ENCODE measurements around the gene TRAPPC13. TPM values are rescaled to one million over a fixed set of nuclear protein-coding genes. Genes with fewer than 3 reads are reported as not detected.
"Not testable (repeated sequence)": the region's sequence is repeated elsewhere in the genome, so short reads cannot be mapped to it uniquely, and the experiment has no call there.

Gene TRAPPC13
- polyA plus RNA-seq = 10 to 100 TPM; 14.4 to 20.1 (median 18.3) TPM
- long read RNA-seq, donor 1, partial matches to known transcripts = 0 of 2 reads
- long read RNA-seq, donor 1, other reads (novel, unspliced or antisense) = 0 of 2 reads
- long read RNA-seq, donor 2, partial matches to known transcripts = 0 of 5 reads
- long read RNA-seq, donor 2, other reads (novel, unspliced or antisense) = 0 of 5 reads
- long read RNA-seq, donor 3, partial matches to known transcripts = 0 of 8 reads
- long read RNA-seq, donor 3, other reads (novel, unspliced or antisense) = 0 of 8 reads
- long read RNA-seq, donor 4 = 0 reads
- long read RNA-seq, donor 5 = 0 reads
- long read RNA-seq, donor 6, partial matches to known transcripts = 0 of 2 reads
- long read RNA-seq, donor 6, other reads (novel, unspliced or antisense) = 0 of 2 reads
- long read RNA-seq, donor 7, partial matches to known transcripts = 0 of 1 reads
- long read RNA-seq, donor 7, other reads (novel, unspliced or antisense) = 0 of 1 reads
- long read RNA-seq, donor 8 = 0 reads
- long read RNA-seq, donor 9 = 0 reads
- long read RNA-seq, donor 10, partial matches to known transcripts = 0 of 6 reads
- long read RNA-seq, donor 10, other reads (novel, unspliced or antisense) = 0 of 6 reads

DNA sequence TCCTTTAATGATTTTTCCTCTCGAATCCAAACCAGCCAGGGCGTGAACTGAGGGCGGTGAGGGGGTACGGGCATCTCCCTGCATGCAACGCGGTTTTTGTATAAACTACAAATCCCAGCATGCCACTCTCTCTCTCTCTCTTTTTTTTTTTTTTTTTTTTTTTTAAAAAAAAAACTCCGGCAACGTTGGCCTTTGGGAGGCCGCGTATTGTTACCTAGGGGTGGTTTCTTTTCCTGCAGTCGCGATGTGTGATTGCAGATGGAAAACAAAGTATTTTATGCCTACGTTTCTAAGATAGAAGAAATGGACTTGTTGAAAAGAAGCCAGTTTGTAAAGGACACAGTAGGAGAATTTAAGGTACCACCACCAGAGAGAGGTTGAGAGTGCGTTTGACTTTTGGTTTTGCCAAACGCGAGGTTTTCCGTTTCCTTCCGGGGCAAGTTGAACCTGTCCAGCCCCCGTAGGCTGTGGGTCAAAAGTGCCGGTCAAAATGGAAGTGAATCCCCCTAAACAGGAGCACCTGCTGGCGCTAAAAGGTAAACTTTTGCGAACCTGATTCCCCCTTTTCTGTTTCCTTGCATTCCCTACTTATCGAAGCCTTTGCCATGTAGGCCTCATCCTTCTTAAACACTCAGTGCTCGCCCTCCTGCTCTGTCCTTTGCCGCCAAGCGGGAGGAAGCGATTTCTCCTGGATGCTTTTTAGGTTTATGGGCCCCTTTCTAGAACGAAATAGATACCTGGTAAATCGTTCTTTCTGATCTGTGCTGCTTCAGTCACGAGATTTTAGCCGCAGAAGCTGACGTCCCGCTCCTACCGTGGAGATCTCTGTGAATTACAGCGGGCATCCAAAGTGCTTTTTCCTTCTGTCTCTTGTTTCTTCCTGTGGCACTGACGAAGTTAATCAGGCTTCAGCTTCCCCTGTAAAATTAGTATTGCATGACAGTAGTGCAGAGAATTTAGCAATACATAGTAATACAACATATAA, at the start of gene TRAPPC13, which contains the start of gene SHLD3:
TRAPPC13 (plus strand) TSS at position 457 of the 985 bp plus-strand sequence; CDS start at position 491, 34 bp downstream.
SHLD3 (plus strand) TSS at position 457 of the 985 bp plus-strand sequence. CDS start 4,561 bp downstream, outside the sequence.
- peak within 1 kb of the TSS; percentile 66 to 94 (median 78) for H3K27ac ChIP-seq (ENCODE audit: low read depth in 1 of 3, low read length in 2 of 3)
- DNase-seq (peak; percentile 90 to 95), FAIRE-seq (no peak)
- H3K4me3 ChIP-seq (ENCODE audit: low read depth in 1 of 3, low read length in 3 of 3) = peak within 1 kb of the TSS; percentile 90 to 98 (median 93)
- no peaks in the 10 kb centered on the region for H3K27me3 ChIP-seq (ENCODE audit: control insufficient read depth in 3 of 3, insufficient read depth in 3 of 3, low read length in 3 of 3)
- H3K4me1 ChIP-seq (ENCODE audit: control insufficient read depth in 3 of 3, insufficient read depth in 2 of 3, low read depth in 1 of 3, low read length in 2 of 3) = peaks cover 2 to 5% (median 4%) of the 10 kb centered on the region in 3 donors
- H3K9me3 ChIP-seq (ENCODE audit: control insufficient read depth in 2 of 2, insufficient read depth in 1 of 2, low read depth in 1 of 2, low read length in 1 of 2) = no peaks in the 10 kb centered on the region
- WGBS, 3 donors = 0 to 1% (median 0%) methylated on average over 36 of the region's 36 CpGs
- peaks cover 0 to 7% (median 0%) of the 10 kb centered on the region in 3 donors for H3K36me3 ChIP-seq (ENCODE audit: control insufficient read depth in 3 of 3, insufficient read depth in 2 of 3, low read depth in 1 of 3, low read length in 3 of 3)

DNA sequence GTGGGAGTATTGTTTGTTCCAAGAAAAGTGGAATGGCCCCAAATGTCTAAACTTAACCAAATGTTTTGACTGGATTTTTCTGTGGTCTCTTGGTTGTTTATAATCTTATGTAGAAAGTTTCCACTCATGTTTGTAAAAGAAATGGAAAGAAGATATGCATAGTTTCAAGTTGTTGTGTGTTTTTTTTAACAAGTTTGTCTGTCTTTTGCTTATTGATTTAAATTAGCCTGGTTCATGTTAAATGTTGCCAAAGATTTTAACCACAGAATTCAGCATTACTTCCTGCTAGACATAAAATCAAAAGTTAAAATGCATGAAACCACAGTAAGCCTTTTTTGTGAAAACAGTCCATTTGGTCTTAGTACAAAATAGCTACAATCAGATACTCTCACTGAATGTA, 47.7 kb upstream of the TRAPPC13 start:
- Histone ChIP-seq H3K9me3 (ENCODE audit: control insufficient read depth in 2 of 2, insufficient read depth in 1 of 2, low read depth in 1 of 2, low read length in 1 of 2) (no peaks in the 10 kb centered on the region), H3K36me3 (ENCODE audit: control insufficient read depth in 3 of 3, insufficient read depth in 2 of 3, low read depth in 1 of 3, low read length in 3 of 3) (peaks cover 10 to 15% (median 11%) of the 10 kb centered on the region in 3 donors)

GRCh38 chr5:65588694-65589093, 36.1 kb upstream of the TRAPPC13 start:
- no peak for FAIRE-seq
- Histone ChIP-seq H3K27ac (ENCODE audit: low read depth in 1 of 3, low read length in 2 of 3) (no peak overlapping the region), H3K4me3 (ENCODE audit: low read depth in 1 of 3, low read length in 3 of 3) (no peak overlapping the region), H3K9me3 (ENCODE audit: control insufficient read depth in 2 of 2, insufficient read depth in 1 of 2, low read depth in 1 of 2, low read length in 1 of 2) (no peaks in the 10 kb centered on the region), H3K36me3 (ENCODE audit: control insufficient read depth in 3 of 3, insufficient read depth in 2 of 3, low read depth in 1 of 3, low read length in 3 of 3) (peaks cover 1 to 15% (median 3%) of the 10 kb centered on the region in 3 donors), H3K4me1 (ENCODE audit: control insufficient read depth in 3 of 3, insufficient read depth in 2 of 3, low read depth in 1 of 3, low read length in 2 of 3) (no peaks in the 10 kb centered on the region), H3K27me3 (ENCODE audit: control insufficient read depth in 3 of 3, insufficient read depth in 3 of 3, low read length in 3 of 3) (no peaks in the 10 kb centered on the region)
- 91 to 94% (median 93%) methylated on average over 2 of the region's 2 CpGs for WGBS, 3 donors
- no peak for DNase-seq

More for the DNA sequence above, 47.7 kb upstream of the TRAPPC13 start:
- no peaks in the 10 kb centered on the region for H3K27me3 ChIP-seq (ENCODE audit: control insufficient read depth in 3 of 3, insufficient read depth in 3 of 3, low read length in 3 of 3)
- H3K27ac ChIP-seq (ENCODE audit: low read depth in 1 of 3, low read length in 2 of 3) = no peak overlapping the region
- FAIRE-seq (no peak), DNase-seq (no peak)
- no peaks in the 10 kb centered on the region for H3K4me1 ChIP-seq (ENCODE audit: control insufficient read depth in 3 of 3, insufficient read depth in 2 of 3, low read depth in 1 of 3, low read length in 2 of 3)
- H3K4me3 ChIP-seq (ENCODE audit: low read depth in 1 of 3, low read length in 3 of 3) = no peak overlapping the region

- not testable (repeated sequence) for DNase-seq; H3K4me1 ChIP-seq (ENCODE audit: control insufficient read depth in 3 of 3, insufficient read depth in 2 of 3, low read depth in 1 of 3, low read length in 2 of 3); H3K4me3 ChIP-seq (ENCODE audit: low read depth in 1 of 3, low read length in 3 of 3); FAIRE-seq; H3K27me3 ChIP-seq (ENCODE audit: control insufficient read depth in 3 of 3, insufficient read depth in 3 of 3, low read length in 3 of 3); H3K27ac ChIP-seq (ENCODE audit: low read depth in 1 of 3, low read length in 2 of 3)
- peaks cover 0 to 15% of the 10 kb centered on the region in 2 donors for H3K9me3 ChIP-seq (ENCODE audit: control insufficient read depth in 2 of 2, insufficient read depth in 1 of 2, low read depth in 1 of 2, low read length in 1 of 2)
- H3K36me3 ChIP-seq (ENCODE audit: control insufficient read depth in 3 of 3, insufficient read depth in 2 of 3, low read depth in 1 of 3, low read length in 3 of 3) = peaks cover 0 to 27% (median 15%) of the 10 kb centered on the region in 3 donors
- 80 to 100% (median 97%) methylated on average over 1 of the region's 1 CpG for WGBS, 3 donors
Measured at GRCh38 chr5:65601761-65602160, 23.1 kb upstream of the TRAPPC13 start.

DNA sequence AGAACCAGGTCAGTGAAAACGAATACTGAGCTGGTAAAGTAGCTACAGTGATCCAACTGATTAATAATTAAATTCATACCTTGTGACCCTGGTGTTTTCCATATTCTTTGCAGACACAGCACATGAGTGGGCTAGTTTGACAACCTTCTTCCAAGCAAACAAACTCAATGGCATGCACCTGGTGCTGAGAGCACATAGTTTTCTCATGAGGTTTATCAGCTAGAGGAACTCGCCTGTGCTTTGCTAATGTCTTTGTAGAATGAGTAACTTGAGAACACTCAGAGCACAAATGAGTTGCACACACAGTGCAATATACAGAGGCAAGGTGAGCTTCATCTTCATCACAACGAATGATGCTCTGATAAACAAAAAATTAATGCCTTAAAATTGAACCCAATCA, 13.3 kb upstream of the TRAPPC13 start:
- DNase-seq (peak; percentile 33 to 88), FAIRE-seq (no peak)
- H3K27ac ChIP-seq (ENCODE audit: low read depth in 1 of 3, low read length in 2 of 3) = peak overlapping the region in 1 of 3 donors; percentile 80
- no peaks in the 10 kb centered on the region for H3K4me1 ChIP-seq (ENCODE audit: control insufficient read depth in 3 of 3, insufficient read depth in 2 of 3, low read depth in 1 of 3, low read length in 2 of 3)
- no peak overlapping the region for H3K4me3 ChIP-seq (ENCODE audit: low read depth in 1 of 3, low read length in 3 of 3)
- H3K36me3 ChIP-seq (ENCODE audit: control insufficient read depth in 3 of 3, insufficient read depth in 2 of 3, low read depth in 1 of 3, low read length in 3 of 3) = peaks cover 7 to 17% (median 7%) of the 10 kb centered on the region in 3 donors
- H3K27me3 ChIP-seq (ENCODE audit: control insufficient read depth in 3 of 3, insufficient read depth in 3 of 3, low read length in 3 of 3) = no peaks in the 10 kb centered on the region
- no peaks in the 10 kb centered on the region for H3K9me3 ChIP-seq (ENCODE audit: control insufficient read depth in 2 of 2, insufficient read depth in 1 of 2, low read depth in 1 of 2, low read length in 1 of 2)
- WGBS, 3 donors = 23 to 70% (median 45%) methylated on average over 3 of the region's 3 CpGs

DNA sequence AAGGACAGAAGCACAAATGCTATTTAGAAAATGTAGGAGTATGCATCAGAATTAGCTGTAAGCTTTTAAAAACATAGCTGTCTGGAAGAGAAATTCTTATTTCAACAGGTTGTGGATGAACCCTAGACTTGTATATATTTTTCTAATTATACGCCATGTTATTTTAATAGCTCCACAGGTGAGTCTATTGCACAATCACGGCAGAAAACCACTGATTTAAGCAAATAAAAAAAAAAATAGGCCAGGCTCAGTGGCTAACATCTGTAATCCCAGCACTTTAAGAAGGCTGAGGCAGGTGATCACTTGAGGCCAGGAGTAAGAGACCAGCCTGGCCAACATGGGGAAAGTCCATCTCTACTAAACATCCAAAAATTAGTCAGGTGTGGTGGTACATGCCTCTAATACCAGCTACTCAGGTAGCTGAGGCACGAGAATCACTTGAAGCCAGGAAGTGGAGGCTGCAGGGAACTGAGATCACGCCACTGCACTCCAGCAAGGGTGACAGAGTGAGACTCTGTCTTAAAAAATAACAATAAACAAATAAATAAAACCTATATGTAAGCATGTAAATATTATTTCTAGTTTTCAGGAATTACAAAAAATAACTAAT, 12.4 kb upstream of the TRAPPC13 start:
- H3K4me1 ChIP-seq (ENCODE audit: control insufficient read depth in 3 of 3, insufficient read depth in 2 of 3, low read depth in 1 of 3, low read length in 2 of 3) = no peaks in the 10 kb centered on the region
- no peaks in the 10 kb centered on the region for H3K9me3 ChIP-seq (ENCODE audit: control insufficient read depth in 2 of 2, insufficient read depth in 1 of 2, low read depth in 1 of 2, low read length in 1 of 2)
- no peaks in the 10 kb centered on the region for H3K27me3 ChIP-seq (ENCODE audit: control insufficient read depth in 3 of 3, insufficient read depth in 3 of 3, low read length in 3 of 3)
- peak overlapping the region in 1 of 3 donors; percentile 80 for H3K27ac ChIP-seq (ENCODE audit: low read depth in 1 of 3, low read length in 2 of 3)
- FAIRE-seq (no peak), DNase-seq (peak in 1 of 2 donors; percentile 34)
- no peak overlapping the region for H3K4me3 ChIP-seq (ENCODE audit: low read depth in 1 of 3, low read length in 3 of 3)
- 76 to 85% (median 82%) methylated on average over 4 of the region's 4 CpGs for WGBS, 3 donors
- H3K36me3 ChIP-seq (ENCODE audit: control insufficient read depth in 3 of 3, insufficient read depth in 2 of 3, low read depth in 1 of 3, low read length in 3 of 3) = peaks cover 7 to 21% (median 7%) of the 10 kb centered on the region in 3 donors

- Histone ChIP-seq H3K36me3 (ENCODE audit: control insufficient read depth in 3 of 3, insufficient read depth in 2 of 3, low read depth in 1 of 3, low read length in 3 of 3) (peaks cover 0 to 8% (median 0%) of the 10 kb centered on the region in 3 donors), H3K27me3 (ENCODE audit: control insufficient read depth in 3 of 3, insufficient read depth in 3 of 3, low read length in 3 of 3) (no peaks in the 10 kb centered on the region), H3K9me3 (ENCODE audit: control insufficient read depth in 2 of 2, insufficient read depth in 1 of 2, low read depth in 1 of 2, low read length in 1 of 2) (no peaks in the 10 kb centered on the region), H3K4me1 (ENCODE audit: control insufficient read depth in 3 of 3, insufficient read depth in 2 of 3, low read depth in 1 of 3, low read length in 2 of 3) (peaks cover 2 to 5% (median 4%) of the 10 kb centered on the region in 3 donors), H3K27ac (ENCODE audit: low read depth in 1 of 3, low read length in 2 of 3) (no peak overlapping the region), H3K4me3 (ENCODE audit: low read depth in 1 of 3, low read length in 3 of 3) (no peak overlapping the region)
- FAIRE-seq = no peak
- DNase-seq = no peak
- 94% methylated on average over 4 of the region's 4 CpGs for WGBS, 3 donors
Measured at GRCh38 chr5:65620021-65620420, 4.8 kb upstream of the TRAPPC13 start.
